OCI-LY3 (cell line): Measurements from ENCODE around the gene CA10.

ENCODE experiments used
- EZH2phosphoT487 ChIP-seq: fragments of 200-600 bp; shearing (Covaris generic); IDR thresholded peaks from 2 replicates; pipeline ENCODE4 v1.6.1; 2018; ENCODE audit warnings: antibody characterized with exemption, mixed run types, low read depth
- TF ChIP-seq, protein P1 (sequence below): fragments of 200-600, 300-600 bp; sonication (generic); IDR thresholded peaks from 2 replicates; pipeline ENCODE4 v1.5.1; 2014; ENCODE audit warnings: antibody characterized with exemption, low read length, low read depth

GRCh38 chr17:51947160-51947735, 211.3 kb downstream of the CA10 start:
- TF ChIP-seq, protein P1, sequence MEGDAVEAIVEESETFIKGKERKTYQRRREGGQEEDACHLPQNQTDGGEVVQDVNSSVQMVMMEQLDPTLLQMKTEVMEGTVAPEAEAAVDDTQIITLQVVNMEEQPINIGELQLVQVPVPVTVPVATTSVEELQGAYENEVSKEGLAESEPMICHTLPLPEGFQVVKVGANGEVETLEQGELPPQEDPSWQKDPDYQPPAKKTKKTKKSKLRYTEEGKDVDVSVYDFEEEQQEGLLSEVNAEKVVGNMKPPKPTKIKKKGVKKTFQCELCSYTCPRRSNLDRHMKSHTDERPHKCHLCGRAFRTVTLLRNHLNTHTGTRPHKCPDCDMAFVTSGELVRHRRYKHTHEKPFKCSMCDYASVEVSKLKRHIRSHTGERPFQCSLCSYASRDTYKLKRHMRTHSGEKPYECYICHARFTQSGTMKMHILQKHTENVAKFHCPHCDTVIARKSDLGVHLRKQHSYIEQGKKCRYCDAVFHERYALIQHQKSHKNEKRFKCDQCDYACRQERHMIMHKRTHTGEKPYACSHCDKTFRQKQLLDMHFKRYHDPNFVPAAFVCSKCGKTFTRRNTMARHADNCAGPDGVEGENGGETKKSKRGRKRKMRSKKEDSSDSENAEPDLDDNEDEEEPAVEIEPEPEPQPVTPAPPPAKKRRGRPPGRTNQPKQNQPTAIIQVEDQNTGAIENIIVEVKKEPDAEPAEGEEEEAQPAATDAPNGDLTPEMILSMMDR = no peak
- TF ChIP-seq EZH2phosphoT487 = no peak
